Transverse colon (tissue), 4 donors: ENCODE data around the gene MAJIN. TPM values are rescaled to one million over a fixed set of nuclear protein-coding genes. Genes with fewer than 3 reads are reported as not detected.

Experiments used
- DNase-seq: peaks from one replicate; pipeline ENCODE4 v3.0.0-alpha.2; 2019
- H3K27ac ChIP-seq, 4 donors: fragments of 200-600 bp; sonication (generic); 2 replicates each; pipeline ENCODE4 v1.5.1; 2016 to 2018; ENCODE audit warnings: inconsistent platforms in 4 of 4
- H3K27me3 ChIP-seq: fragments of 200-600 bp; sonication (generic); 2 replicates; pipeline ENCODE4 v1.5.1; 2017; ENCODE audit warnings: inconsistent platforms
- H3K36me3 ChIP-seq, 4 donors: fragments of 200-600 bp; sonication (generic); 2 replicates each; pipeline ENCODE4 v1.5.1; 2017 to 2019; ENCODE audit warnings: inconsistent platforms in 4 of 4
- H3K4me1 ChIP-seq, 4 donors: fragments of 200-600 bp; sonication (generic); 2 replicates each; pipeline ENCODE4 v1.5.1; 2017 to 2020; ENCODE audit warnings: inconsistent platforms in 4 of 4
- H3K4me3 ChIP-seq, 4 donors: fragments of 200-600 bp; sonication (generic); 1 replicate in 1 of 4; 2 replicates in 3 of 4; pipeline versions ENCODE4 v1.5.1 to v1.6.1; 2017 to 2019; ENCODE audit warnings: inconsistent platforms in 4 of 4
- H3K9me3 ChIP-seq, 2 donors: fragments of 200-600 bp; sonication (generic); 2 replicates each; pipeline ENCODE4 v1.5.1; 2017 to 2019; ENCODE audit warnings: inconsistent platforms in 2 of 2
- EP300 ChIP-seq: sonication (generic); formaldehyde crosslinking; IDR thresholded peaks from one replicate; pipeline ENCODE4 v1.6.1; 2017; ENCODE audit warnings: antibody characterized with exemption, low read depth
- POLR2A ChIP-seq: fragments of 450-650 bp; IDR thresholded peaks from one replicate; pipeline ENCODE4 v1.6.1; 2016; ENCODE audit warnings: antibody characterized with exemption, mild to moderate bottlenecking, moderate library complexity
- POLR2AphosphoS5 ChIP-seq, 3 donors: sonication (generic); formaldehyde crosslinking; IDR thresholded peaks; one replicate each; pipeline ENCODE4 v1.6.1; 2016; ENCODE audit warnings: antibody characterized with exemption in 3 of 3
- WGBS, 2 donors: methylation state at CpG; one replicate each; pipeline ENCODE4 v1.1.5; 2018; ENCODE audit warnings: low coverage in 1 of 2; 5-methylcytosine and 5-hydroxymethylcytosine counted together
- in situ Hi-C, 4 donors: fragments of 200-750 bp; cut with MboI; loops; one replicate each; pipeline versions ENCODE4 v1.15.0 to v1.15.1; 2017; ENCODE audit warnings: low sequenced_read_pairs in 3 of 4, low pct_ligation_motif_present in 1 of 4, low pct_unique_long_range_greater_than_20kb in 1 of 4
- intact Hi-C: fragments of 100-400 bp; cut with DNase I; formaldehyde crosslinking; loops from one replicate; pipeline ENCODE4 v1.15.1; 2023; ENCODE audit warnings: low total_unique reads
- total RNA-seq, 4 donors: library from RNA; depleted of rRNA; stranded (reverse); fragments of >200 nt; gene quantifications; one replicate each; pipeline ENCODE4 v1.1.0, GENCODE V29; 2016
- TF ChIP-seq, protein P1 (sequence below), 5 experiments: fragments of 200-600 bp in 3 of 5; fragments of 450-650 bp in 2 of 5; sonication (generic) in 3 of 5; IDR thresholded peaks; 1 replicate in 2 of 5; 2 replicates in 3 of 5; pipeline ENCODE4 v1.5.1; 2016 to 2017; ENCODE audit warnings: antibody characterized with exemption in 5 of 5, inconsistent platforms in 3 of 5, mild to moderate bottlenecking in 2 of 5, moderate library complexity in 1 of 5

MAJIN gene
- total RNA-seq, 4 donors from 2014 or later, result not detected

GRCh38 chr11:64998141-64998540, 26.2 kb upstream of the MAJIN start:
- Histone ChIP-seq H3K27ac (peak overlapping the region; percentile 75 to 89 (median 88)), H3K4me1 (peaks cover 22 to 51% (median 38%) of the 10 kb centered on the region in 4 donors), H3K9me3 (no peaks in the 10 kb centered on the region), H3K27me3 (no peaks in the 10 kb centered on the region), H3K36me3 (peaks cover 0 to 4% (median 0%) of the 10 kb centered on the region in 4 donors), H3K4me3 (peak overlapping the region in 2 of 4 donors; percentile 8 to 25)
- peak; percentile 39 for DNase-seq
- TF ChIP-seq, protein P1, sequence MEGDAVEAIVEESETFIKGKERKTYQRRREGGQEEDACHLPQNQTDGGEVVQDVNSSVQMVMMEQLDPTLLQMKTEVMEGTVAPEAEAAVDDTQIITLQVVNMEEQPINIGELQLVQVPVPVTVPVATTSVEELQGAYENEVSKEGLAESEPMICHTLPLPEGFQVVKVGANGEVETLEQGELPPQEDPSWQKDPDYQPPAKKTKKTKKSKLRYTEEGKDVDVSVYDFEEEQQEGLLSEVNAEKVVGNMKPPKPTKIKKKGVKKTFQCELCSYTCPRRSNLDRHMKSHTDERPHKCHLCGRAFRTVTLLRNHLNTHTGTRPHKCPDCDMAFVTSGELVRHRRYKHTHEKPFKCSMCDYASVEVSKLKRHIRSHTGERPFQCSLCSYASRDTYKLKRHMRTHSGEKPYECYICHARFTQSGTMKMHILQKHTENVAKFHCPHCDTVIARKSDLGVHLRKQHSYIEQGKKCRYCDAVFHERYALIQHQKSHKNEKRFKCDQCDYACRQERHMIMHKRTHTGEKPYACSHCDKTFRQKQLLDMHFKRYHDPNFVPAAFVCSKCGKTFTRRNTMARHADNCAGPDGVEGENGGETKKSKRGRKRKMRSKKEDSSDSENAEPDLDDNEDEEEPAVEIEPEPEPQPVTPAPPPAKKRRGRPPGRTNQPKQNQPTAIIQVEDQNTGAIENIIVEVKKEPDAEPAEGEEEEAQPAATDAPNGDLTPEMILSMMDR (IDR thresholded peaks at IDR 0.05), result no peak
- TF ChIP-seq POLR2AphosphoS5 (IDR thresholded peaks at IDR 0.05), result peak in 2 of 3 donors; percentile 8 to 9
- intact Hi-C loops (loop anchor here (5.0 kb wide), 1 partner anchor 71 kb away; no protein-coding TSS in a partner anchor), in situ Hi-C loops (no loop called here)
- WGBS, 2 donors, result 71% methylated on average over 1 of the region's 1 CpG; no CpG with 5 or more reads in 1 of the 2 donors

DNA sequence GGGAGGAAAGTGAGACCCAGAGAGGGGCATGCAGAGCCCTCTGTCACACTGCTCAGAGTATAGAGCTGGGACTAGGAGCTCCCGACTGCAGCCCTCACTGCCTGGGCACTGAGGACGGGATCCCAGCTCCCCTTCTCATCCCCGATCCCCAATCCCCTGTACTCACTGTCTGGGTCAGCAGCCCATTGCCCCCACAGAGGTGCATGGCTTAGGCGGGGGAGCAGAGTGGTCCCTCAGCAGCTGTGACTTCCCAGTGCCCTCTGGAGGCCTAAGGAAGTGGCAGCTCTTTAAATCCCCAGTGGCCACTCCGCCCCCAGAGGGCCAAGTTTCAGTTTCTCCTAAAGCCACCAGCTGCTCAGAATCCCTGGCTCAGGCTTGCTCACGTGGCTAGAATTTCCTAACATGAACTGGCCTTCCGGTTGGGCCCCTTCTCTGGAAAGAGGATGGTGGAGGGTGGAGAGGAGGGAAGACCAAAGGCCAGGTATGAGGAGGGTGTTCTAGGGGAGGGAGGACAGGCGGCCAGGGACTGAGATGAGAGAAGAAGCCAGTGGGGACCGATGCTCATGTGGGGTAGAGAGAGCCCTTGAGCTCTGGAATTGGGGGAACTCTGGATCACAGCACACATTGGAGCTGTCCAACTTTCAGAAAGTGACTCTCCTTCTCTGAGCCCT, 24.9 kb upstream of the MAJIN start, which contains the start of gene BATF2:
TSS of gene BATF2 (minus strand) at position 262 of the 671 bp plus-strand sequence. CDS start at position 205, 57 bp downstream.
- no peaks in the 10 kb centered on the region for H3K9me3 ChIP-seq
- WGBS, 2 donors, result 14% methylated on average over 9 of the region's 9 CpGs; no CpG with 5 or more reads in 1 of the 2 donors
- H3K4me1 ChIP-seq, result peaks cover 22 to 51% (median 38%) of the 10 kb centered on the region in 4 donors
- DNase-seq, result peak; percentile 90
- no peaks in the 10 kb centered on the region for H3K27me3 ChIP-seq
- peak within 1 kb of the TSS; percentile 75 to 89 (median 88) for H3K27ac ChIP-seq
- intact Hi-C loops, result loop anchor here (5.0 kb wide), 1 partner anchor 70 kb away; no protein-coding TSS in a partner anchor
- in situ Hi-C loops, result no loop called here
- H3K36me3 ChIP-seq, result peaks cover 0 to 7% (median 0%) of the 10 kb centered on the region in 4 donors
- peak; percentile 85 to 86 (median 85) for TF ChIP-seq POLR2AphosphoS5 (IDR thresholded peaks at IDR 0.05)
- peak; percentile 94 for TF ChIP-seq POLR2A
- TF ChIP-seq, protein P1 (IDR thresholded peaks at IDR 0.05), result peak; percentile 42 to 83 (median 60)
- TF ChIP-seq EP300, result no peak
- H3K4me3 ChIP-seq, result peak within 1 kb of the TSS; percentile 0 to 63 (median 46)

GRCh38 chr11:64996327-64996709, 24.4 kb upstream of the MAJIN start:
- Histone ChIP-seq H3K27me3 (no peaks in the 10 kb centered on the region), H3K4me3 (peak overlapping the region; percentile 0 to 63 (median 46)), H3K4me1 (peaks cover 22 to 51% (median 38%) of the 10 kb centered on the region in 4 donors), H3K9me3 (no peaks in the 10 kb centered on the region), H3K36me3 (peaks cover 0 to 10% (median 0%) of the 10 kb centered on the region in 4 donors), H3K27ac (peak overlapping the region; percentile 75 to 89 (median 88))
- TF ChIP-seq POLR2A, result no peak
- no peak for TF ChIP-seq EP300
- TF ChIP-seq POLR2AphosphoS5 (IDR thresholded peaks at IDR 0.05), result no peak
- TF ChIP-seq, protein P1 (IDR thresholded peaks at IDR 0.05), result no peak
- intact Hi-C loops, result loop anchor here (5.0 kb wide), 1 partner anchor 69 kb away; no protein-coding TSS in a partner anchor
- DNase-seq, result no peak
- in situ Hi-C loops, result no loop called here
- 24 to 39% methylated on average over 9 to 11 of the region's 11 CpGs for WGBS, 2 donors

DNA sequence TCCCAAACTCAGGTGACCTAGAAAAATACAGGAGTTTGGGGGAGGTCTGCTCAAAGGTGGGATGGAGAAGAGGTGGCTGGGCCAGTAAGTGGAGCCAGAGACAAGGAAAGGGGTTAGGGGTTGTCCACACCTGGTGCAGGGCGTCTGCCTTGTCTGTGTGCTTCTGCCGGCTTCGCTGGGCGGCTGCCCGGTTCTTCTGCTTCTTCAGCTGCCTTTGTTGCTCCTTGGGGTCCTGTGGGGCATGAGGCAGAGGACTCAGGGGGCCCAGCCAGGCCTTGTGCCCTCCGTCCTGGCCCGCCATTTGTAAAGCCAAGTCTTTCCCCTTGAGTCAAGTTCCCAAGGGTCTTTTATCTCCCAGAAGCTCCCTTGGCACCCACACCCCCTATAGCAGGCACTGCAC, 22.4 kb upstream of the MAJIN start:
- H3K36me3 ChIP-seq, result peaks cover 0 to 10% (median 0%) of the 10 kb centered on the region in 4 donors
- intact Hi-C loops, result no loop called here
- H3K4me3 ChIP-seq, result no peak overlapping the region
- in situ Hi-C loops, result no loop called here
- DNase-seq, result no peak
- H3K9me3 ChIP-seq, result no peaks in the 10 kb centered on the region
- 87% methylated on average over 7 of the region's 7 CpGs; no CpG with 5 or more reads in 1 of the 2 donors for WGBS, 2 donors
- H3K27me3 ChIP-seq, result no peaks in the 10 kb centered on the region
- H3K27ac ChIP-seq, result no peak overlapping the region
- TF ChIP-seq, protein P1 (IDR thresholded peaks at IDR 0.05), result no peak
- no peak for TF ChIP-seq POLR2A
- H3K4me1 ChIP-seq, result peaks cover 19 to 59% (median 31%) of the 10 kb centered on the region in 4 donors
